ENCODE results near the gene CCDC15.
"Not testable (repeated sequence)": the region's sequence is repeated elsewhere in the genome, so short reads cannot be mapped to it uniquely, and the experiment has no call there.

Gene CCDC15

DNA sequence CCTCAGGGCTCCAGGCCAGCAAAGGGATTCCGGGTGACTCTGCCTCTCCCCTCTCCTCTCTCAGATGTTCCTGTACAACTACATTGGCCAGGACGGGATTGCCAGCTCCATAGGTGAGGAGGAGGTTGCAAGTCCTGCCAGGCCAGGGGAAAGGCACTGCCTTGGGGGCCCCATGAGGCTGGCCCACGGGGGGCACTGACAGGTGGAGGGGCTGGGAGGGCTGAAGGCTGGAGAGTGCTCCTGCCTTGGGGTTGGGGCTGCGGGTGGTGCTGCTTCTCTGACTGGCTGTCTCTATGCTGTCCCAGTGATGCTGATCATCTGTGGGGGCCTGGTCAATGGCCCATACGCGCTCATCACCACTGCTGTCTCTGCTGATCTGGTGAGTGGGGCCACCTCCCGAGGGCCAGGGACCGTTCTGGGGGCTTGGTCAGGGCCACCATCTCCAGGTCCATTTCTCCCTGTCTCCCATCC is 130.8 kb downstream of the CCDC15 start:
- TF ChIP-seq, protein P1, sequence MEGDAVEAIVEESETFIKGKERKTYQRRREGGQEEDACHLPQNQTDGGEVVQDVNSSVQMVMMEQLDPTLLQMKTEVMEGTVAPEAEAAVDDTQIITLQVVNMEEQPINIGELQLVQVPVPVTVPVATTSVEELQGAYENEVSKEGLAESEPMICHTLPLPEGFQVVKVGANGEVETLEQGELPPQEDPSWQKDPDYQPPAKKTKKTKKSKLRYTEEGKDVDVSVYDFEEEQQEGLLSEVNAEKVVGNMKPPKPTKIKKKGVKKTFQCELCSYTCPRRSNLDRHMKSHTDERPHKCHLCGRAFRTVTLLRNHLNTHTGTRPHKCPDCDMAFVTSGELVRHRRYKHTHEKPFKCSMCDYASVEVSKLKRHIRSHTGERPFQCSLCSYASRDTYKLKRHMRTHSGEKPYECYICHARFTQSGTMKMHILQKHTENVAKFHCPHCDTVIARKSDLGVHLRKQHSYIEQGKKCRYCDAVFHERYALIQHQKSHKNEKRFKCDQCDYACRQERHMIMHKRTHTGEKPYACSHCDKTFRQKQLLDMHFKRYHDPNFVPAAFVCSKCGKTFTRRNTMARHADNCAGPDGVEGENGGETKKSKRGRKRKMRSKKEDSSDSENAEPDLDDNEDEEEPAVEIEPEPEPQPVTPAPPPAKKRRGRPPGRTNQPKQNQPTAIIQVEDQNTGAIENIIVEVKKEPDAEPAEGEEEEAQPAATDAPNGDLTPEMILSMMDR (IDR thresholded peaks at IDR 0.05; ENCODE audit: insufficient read depth, low read depth, low read length, missing control alignments) = no peak
- DNase-seq (ENCODE audit: low read depth) = no peak
- no peak overlapping the region for H3K4me3 ChIP-seq (ENCODE audit: low read length)

DNA sequence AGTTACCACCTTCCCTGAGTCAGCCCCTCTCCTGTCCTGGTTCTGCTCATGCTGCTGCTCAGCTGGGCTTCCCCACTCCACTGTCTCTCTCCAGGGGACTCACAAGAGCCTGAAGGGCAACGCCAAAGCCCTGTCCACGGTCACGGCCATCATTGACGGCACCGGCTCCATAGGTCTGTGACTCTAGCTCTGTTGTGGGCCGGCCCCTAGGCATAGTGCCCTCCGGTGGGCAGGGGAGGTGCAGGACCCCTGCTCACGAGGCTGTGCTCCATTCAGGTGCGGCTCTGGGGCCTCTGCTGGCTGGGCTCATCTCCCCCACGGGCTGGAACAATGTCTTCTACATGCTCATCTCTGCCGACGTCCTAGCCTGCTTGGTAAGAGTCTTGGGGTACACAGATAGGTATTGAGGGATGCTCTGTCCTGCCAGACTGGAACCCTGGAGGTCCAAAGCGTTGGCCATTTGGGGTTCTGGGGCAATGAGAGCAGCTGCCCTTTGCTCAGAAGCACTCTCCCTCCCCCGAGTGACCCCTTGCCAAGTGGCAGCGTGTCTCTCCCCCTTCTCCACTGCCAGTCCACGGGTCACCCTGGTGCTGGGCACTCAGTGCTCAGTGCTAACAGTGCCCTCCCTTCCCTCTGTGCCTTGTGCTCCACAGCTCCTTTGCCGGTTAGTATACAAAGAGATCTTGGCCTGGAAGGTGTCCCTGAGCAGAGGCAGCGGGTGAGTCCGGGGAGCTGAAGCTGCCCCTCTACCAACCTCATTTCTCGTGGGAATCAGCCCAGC is 131.5 kb downstream of the CCDC15 start:
- TF ChIP-seq, protein P1 (IDR thresholded peaks at IDR 0.05; ENCODE audit: insufficient read depth, low read depth, low read length, missing control alignments) = no peak
- no peak overlapping the region for H3K4me3 ChIP-seq (ENCODE audit: low read length)
- DNase-seq (ENCODE audit: low read depth) = no peak

DNA sequence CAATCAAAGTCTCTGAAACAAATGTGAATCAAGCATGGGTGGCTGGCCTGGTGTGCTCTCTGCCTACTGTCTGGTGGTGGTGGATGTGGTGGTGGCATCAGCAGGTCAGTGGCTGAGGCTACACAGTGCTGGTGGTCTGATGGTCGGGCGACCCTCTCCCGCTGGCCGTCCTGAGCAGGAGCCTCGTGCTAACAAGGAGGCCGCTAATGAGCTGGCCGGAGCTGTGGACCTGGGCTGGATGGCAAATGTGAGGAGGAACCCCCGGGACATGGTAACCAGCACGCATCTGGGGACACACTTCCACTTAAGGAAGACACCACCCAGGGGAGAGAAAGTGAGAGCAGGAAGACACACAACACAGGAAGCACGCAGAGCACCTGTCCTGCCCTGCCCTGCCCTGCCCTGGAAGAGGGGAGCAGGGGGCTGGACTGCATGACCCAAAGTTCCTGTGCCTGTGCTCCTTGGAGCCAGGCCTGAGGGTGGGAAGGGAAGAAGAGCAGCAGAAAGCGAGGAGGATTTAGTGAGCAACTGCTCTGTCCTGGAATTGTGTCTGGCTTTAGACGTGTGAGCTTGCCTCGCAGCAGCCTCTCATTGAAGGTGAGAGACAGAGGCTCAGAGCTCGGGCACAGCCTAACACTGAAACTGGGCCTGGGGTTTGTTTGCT is 132.8 kb downstream of the CCDC15 start:
- TF ChIP-seq, protein P1 (IDR thresholded peaks at IDR 0.05; ENCODE audit: insufficient read depth, low read depth, low read length, missing control alignments) = no peak
- DNase-seq (ENCODE audit: low read depth) = no peak
- no peak overlapping the region for H3K4me3 ChIP-seq (ENCODE audit: low read length)

DNA sequence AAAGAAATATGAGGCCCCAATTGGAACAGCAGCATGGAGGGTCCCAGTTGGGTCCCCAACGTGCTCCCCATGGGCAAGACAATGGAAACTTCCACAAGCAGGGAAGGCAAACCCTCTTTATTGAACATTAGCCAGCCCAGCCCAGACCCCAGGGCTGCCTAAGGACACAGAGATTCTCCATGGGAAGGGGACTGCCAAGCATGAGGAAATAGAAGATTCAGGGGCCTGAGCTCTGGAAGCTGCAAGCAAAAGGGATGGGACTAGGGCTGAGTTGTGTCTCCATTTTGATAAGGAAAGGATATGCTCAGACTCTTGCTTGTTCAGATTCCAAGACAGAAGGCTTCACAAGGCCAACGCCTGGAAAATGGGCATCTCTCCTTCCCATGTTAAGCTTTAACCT is 134.1 kb downstream of the CCDC15 start:
- H3K4me3 ChIP-seq (ENCODE audit: low read length) = no peak overlapping the region
- TF ChIP-seq, protein P1 (IDR thresholded peaks at IDR 0.05; ENCODE audit: insufficient read depth, low read depth, low read length, missing control alignments) = no peak
- DNase-seq (ENCODE audit: low read depth) = no peak

DNA sequence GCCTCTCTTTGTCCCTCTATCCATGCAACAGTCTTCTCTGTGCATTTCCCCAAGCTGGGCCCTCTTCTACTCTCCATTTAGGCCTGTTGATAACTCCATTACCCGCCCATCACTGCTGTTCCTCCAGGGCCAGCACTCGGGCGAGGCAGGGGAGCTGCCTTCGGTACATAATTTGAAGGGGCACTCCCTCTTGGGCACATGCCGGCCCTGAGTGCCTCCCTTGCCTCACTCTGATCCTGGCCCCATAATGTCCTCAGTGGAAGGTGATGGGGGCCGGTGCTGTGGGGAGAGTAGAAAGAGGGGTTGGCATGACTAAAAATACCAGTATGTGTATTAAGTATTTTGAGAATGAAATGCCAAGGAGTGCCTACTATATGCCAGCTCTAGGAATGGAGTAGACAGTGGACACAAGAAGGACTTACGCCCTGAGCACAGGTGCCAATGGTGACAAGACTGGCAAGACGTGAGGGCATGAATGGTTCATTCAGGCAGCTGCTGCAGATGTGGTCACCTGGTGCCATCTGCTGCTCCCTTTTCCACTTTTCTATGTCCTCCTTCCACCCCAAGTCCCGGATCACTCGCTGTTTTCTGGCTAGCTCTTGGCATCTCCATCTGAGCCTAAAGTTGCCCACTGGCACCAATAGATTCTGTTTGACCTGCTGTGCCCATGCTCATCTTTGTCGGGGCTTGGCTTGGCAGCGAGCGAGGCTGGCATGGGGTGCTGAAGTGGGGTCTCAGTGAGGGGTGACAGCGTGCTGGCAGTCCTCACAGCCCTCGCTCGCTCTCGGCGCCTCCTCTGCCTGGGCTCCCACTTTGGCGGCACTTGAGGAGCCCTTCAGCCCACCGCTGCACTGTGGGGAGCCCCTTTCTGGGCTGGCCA is 134.8 kb downstream of the CCDC15 start:
- H3K4me3 ChIP-seq (ENCODE audit: low read length) = no peak overlapping the region
- DNase-seq (ENCODE audit: low read depth) = no peak
- TF ChIP-seq, protein P1 (IDR thresholded peaks at IDR 0.05; ENCODE audit: insufficient read depth, low read depth, low read length, missing control alignments) = no peak

DNA sequence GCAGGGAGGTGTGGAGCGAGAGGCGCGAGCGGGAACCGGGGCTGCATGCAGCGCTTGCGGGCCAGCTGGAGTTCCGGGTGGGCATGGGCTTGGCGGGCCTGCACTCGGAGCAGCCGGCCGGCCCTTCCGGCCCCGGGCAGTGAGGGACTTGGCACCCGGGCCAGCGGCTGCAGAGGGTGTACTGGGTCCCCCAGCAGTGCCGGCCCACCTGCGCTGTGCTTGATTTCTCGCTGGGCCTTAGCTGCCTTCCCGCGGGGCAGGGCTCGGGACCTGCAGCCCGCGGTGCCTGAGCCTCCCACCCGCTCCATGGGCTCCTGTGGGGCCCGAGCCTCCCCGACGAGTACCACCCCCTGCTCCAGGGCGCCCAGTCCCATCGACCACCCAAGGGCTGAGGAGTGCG is 135.5 kb downstream of the CCDC15 start:
- DNase-seq (ENCODE audit: low read depth); H3K4me3 ChIP-seq (ENCODE audit: low read length): not testable (repeated sequence)

DNA sequence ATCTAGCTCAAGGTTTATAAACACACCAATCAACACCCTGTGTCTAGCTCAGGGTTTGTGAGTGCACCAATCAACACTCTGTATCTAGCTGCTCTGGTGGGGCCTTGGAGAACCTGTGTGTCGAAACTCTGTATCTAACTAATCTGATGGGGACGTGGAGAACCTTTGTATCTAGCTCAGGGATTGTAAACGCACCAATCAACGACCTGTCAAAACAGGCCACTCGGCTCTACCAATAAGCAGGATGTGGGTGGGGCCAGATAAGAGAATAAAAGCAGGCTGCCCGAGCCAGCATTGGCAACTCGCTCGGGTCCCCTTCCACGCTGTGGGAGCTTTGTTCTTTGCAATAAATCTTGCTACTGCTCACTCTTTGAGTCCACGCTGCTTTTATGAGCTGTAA is 136.1 kb downstream of the CCDC15 start:
- not testable (repeated sequence) for H3K4me3 ChIP-seq (ENCODE audit: low read length); DNase-seq (ENCODE audit: low read depth)

Data from epithelial cell of esophagus (primary cell).